ENCODE data around the gene XPO5.

DNA sequence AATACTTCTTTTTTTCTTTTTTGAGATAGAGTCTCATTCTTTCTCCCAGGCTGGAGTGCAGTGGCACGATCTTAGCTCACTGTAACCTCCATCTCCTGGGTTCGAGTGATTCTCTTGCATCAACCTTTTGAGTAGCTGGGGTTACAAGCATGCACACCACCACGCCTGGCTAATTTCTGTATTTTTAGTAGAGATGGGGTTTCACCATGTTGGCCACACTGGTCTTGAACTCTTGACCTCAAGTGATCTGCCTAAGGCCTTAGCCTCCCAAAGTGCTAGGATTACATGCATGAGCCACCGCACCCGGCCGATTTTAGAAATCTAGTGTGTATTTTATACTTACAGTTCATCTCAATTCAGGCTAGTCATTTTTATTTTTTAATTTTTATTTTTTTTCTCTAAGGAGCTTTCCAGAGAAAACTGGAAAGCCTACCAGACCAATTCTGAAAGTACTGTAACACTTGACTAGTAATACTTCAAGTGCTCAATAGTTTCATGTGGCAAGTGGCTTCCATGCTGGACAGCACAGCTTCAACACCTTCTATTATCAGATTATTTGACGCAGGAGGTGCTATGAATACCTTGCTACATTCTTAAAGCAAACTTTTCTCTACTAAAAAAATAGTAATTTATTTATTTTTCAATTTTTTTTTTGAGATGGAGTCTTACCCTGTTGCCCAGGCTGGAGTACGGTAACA lies 33.9 kb downstream of the XPO5 start:
- TF ChIP-seq CTCF (IDR thresholded peaks at IDR 0.05) (no peak), SIN3A (IDR thresholded peaks at IDR 0.05; ENCODE audit: borderline replicate concordance, insufficient read depth, low read depth, low read length) (no peak), POLR2AphosphoS5 (IDR thresholded peaks at IDR 0.05; ENCODE audit: low read depth, low read length) (no peak), TCF7L2 (IDR thresholded peaks at IDR 0.05; ENCODE audit: low read depth, low read length) (no peak)
- TF ChIP-seq, protein P1, sequence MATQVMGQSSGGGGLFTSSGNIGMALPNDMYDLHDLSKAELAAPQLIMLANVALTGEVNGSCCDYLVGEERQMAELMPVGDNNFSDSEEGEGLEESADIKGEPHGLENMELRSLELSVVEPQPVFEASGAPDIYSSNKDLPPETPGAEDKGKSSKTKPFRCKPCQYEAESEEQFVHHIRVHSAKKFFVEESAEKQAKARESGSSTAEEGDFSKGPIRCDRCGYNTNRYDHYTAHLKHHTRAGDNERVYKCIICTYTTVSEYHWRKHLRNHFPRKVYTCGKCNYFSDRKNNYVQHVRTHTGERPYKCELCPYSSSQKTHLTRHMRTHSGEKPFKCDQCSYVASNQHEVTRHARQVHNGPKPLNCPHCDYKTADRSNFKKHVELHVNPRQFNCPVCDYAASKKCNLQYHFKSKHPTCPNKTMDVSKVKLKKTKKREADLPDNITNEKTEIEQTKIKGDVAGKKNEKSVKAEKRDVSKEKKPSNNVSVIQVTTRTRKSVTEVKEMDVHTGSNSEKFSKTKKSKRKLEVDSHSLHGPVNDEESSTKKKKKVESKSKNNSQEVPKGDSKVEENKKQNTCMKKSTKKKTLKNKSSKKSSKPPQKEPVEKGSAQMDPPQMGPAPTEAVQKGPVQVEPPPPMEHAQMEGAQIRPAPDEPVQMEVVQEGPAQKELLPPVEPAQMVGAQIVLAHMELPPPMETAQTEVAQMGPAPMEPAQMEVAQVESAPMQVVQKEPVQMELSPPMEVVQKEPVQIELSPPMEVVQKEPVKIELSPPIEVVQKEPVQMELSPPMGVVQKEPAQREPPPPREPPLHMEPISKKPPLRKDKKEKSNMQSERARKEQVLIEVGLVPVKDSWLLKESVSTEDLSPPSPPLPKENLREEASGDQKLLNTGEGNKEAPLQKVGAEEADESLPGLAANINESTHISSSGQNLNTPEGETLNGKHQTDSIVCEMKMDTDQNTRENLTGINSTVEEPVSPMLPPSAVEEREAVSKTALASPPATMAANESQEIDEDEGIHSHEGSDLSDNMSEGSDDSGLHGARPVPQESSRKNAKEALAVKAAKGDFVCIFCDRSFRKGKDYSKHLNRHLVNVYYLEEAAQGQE (IDR thresholded peaks at IDR 0.05; ENCODE audit: insufficient read depth in 1 of 2, low read depth in 2 of 2, low read length in 1 of 2): no peak

All from Panc1 (cell line).